Jurkat, Clone E6-1 (cell line): ENCODE measurements around the gene ST6GALNAC3. TPM values are rescaled to one million over a fixed set of nuclear protein-coding genes. Genes with fewer than 3 reads are reported as not detected.
"Not testable (repeated sequence)": the region's sequence is repeated elsewhere in the genome, so short reads cannot be mapped to it uniquely, and the experiment has no call there.

Experiments used
- DNase-seq: peaks from one replicate; pipeline ENCODE4 v3.0.0-alpha.2; 2011; ENCODE audit warnings: low read depth, low spot score
- H3K4me3 ChIP-seq: 2 replicates; pipeline ENCODE4 v1.5.1; 2011; ENCODE audit warnings: mild to moderate bottlenecking, low read length, control low read depth, moderate library complexity
- polyA plus RNA-seq: library from polyadenylated mRNA; unstranded; fragments of >200 nt; gene quantifications from one replicate; pipeline ENCODE4 v1.2.1, GENCODE V29; 2012; ENCODE audit warnings: missing spikeins; ENCODE audit not compliant: insufficient read length, insufficient read depth

ST6GALNAC3 gene
- not detected for polyA plus RNA-seq

GRCh38 chr1:76074321-76075187 lies at the start of gene ST6GALNAC3:
Gene ST6GALNAC3, plus strand, starts transcription at chr1:76074746.
- no peak within 1 kb of the TSS for H3K4me3 ChIP-seq
- no peak for DNase-seq

GRCh38 chr1:76027341-76027740 lies 47.2 kb upstream of the ST6GALNAC3 start:
- no peak for DNase-seq
- no peak overlapping the region for H3K4me3 ChIP-seq

GRCh38 chr1:76029331-76029730 lies 45.2 kb upstream of the ST6GALNAC3 start:
- no peak for DNase-seq
- H3K4me3 ChIP-seq = no peak overlapping the region

GRCh38 chr1:76031496-76031895 lies 43.0 kb upstream of the ST6GALNAC3 start:
- DNase-seq = no peak
- H3K4me3 ChIP-seq = no peak overlapping the region

- H3K4me3 ChIP-seq = no peak overlapping the region
- DNase-seq = no peak
Measured at GRCh38 chr1:76033800-76034475, 40.6 kb upstream of the ST6GALNAC3 start.

GRCh38 chr1:76035053-76035452 lies 39.5 kb upstream of the ST6GALNAC3 start:
- no peak overlapping the region for H3K4me3 ChIP-seq
- no peak for DNase-seq

GRCh38 chr1:76037324-76037723 lies 37.2 kb upstream of the ST6GALNAC3 start:
- H3K4me3 ChIP-seq = no peak overlapping the region
- no peak for DNase-seq

GRCh38 chr1:76038287-76039004 lies 36.1 kb upstream of the ST6GALNAC3 start:
- H3K4me3 ChIP-seq = no peak overlapping the region
- no peak for DNase-seq

GRCh38 chr1:76046149-76046548 lies 28.4 kb upstream of the ST6GALNAC3 start:
- DNase-seq = no peak
- H3K4me3 ChIP-seq = no peak overlapping the region

- no peak overlapping the region for H3K4me3 ChIP-seq
- no peak for DNase-seq
Measured at GRCh38 chr1:76048219-76048618, 26.3 kb upstream of the ST6GALNAC3 start.

- no peak for DNase-seq
- H3K4me3 ChIP-seq = no peak overlapping the region
Measured at GRCh38 chr1:76048926-76049325, 25.6 kb upstream of the ST6GALNAC3 start.

GRCh38 chr1:76049498-76049897 lies 25.0 kb upstream of the ST6GALNAC3 start:
- H3K4me3 ChIP-seq = no peak overlapping the region
- no peak for DNase-seq

- DNase-seq, H3K4me3 ChIP-seq: not testable (repeated sequence)
Measured at GRCh38 chr1:76050073-76050472, 24.5 kb upstream of the ST6GALNAC3 start.

GRCh38 chr1:76053021-76053420 lies 21.5 kb upstream of the ST6GALNAC3 start:
- H3K4me3 ChIP-seq = no peak overlapping the region
- peak; percentile 20 for DNase-seq

- no peak overlapping the region for H3K4me3 ChIP-seq
- DNase-seq = no peak
Measured at GRCh38 chr1:76054359-76054758, 20.2 kb upstream of the ST6GALNAC3 start.

GRCh38 chr1:76055987-76056386 lies 18.6 kb upstream of the ST6GALNAC3 start:
- no peak for DNase-seq
- H3K4me3 ChIP-seq = no peak overlapping the region

GRCh38 chr1:76059451-76059850 lies 15.1 kb upstream of the ST6GALNAC3 start:
- DNase-seq = no peak
- no peak overlapping the region for H3K4me3 ChIP-seq

GRCh38 chr1:76065270-76065669 lies 9.3 kb upstream of the ST6GALNAC3 start:
- no peak overlapping the region for H3K4me3 ChIP-seq
- no peak for DNase-seq

- no peak overlapping the region for H3K4me3 ChIP-seq
- DNase-seq = no peak
Measured at GRCh38 chr1:76066394-76066793, 8.2 kb upstream of the ST6GALNAC3 start.

- DNase-seq = no peak
- H3K4me3 ChIP-seq = no peak overlapping the region
Measured at GRCh38 chr1:76068542-76068941, 6.0 kb upstream of the ST6GALNAC3 start.
